ENCODE data around the gene CAMTA1. TPM values are rescaled to one million over a fixed set of nuclear protein-coding genes. Genes with fewer than 3 reads are reported as not detected.

The CAMTA1 gene
- total RNA-seq, 2 experiments from 2014 or later, result 43.9 to 73.3 TPM

DNA sequence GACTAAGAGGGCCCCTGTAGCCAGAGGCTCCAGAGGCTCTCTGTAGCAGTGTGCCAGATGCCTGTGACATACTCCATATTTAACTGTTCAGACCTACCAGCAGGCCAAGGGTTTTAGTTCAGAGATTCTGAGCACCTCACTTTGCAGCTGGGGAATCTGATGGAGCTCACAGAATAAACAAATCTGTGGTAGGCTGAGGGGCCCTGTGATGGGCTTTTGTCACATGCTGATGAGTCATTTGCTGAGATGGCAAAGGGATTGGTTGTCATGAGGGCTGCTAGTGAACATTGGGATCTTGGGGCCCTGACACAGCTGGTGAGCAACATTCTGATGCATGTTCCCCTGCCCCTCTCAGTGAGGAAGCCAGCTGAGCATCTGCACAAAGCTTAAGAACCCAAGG lies 482.2 kb downstream of the CAMTA1 start:
- Histone ChIP-seq H4K20me1 (ENCODE audit: insufficient read depth, low read length) (no peaks in the 10 kb centered on the region; the same call in 1 of the 2 replicates), H3K4me3 (ENCODE audit: low read depth, low read length, poor library complexity, severe bottlenecking) (no peak overlapping the region), H2AFZ (ENCODE audit: low read length) (no peak overlapping the region), H3K9me3 (ENCODE audit: low read length) (no peaks in the 10 kb centered on the region; the same call in 1 of the 2 replicates), H3K36me3 (ENCODE audit: insufficient read depth, low read length) (no peaks in the 10 kb centered on the region), H3K4me1 (ENCODE audit: insufficient read depth, low read length, poor library complexity, severe bottlenecking) (no peaks in the 10 kb centered on the region), H3K27ac (ENCODE audit: low read depth, low read length, poor library complexity, severe bottlenecking) (no peak overlapping the region), H3K4me2 (ENCODE audit: low read length) (no peak overlapping the region), H3K9me2 (ENCODE audit: insufficient read depth, low read length) (no peaks in the 10 kb centered on the region), H3K79me2 (ENCODE audit: insufficient read depth, low read depth, low read length) (no peaks in the 10 kb centered on the region)
- no TSS peak for BruUV-seq (replicated peaks)
- no peak for DNase-seq (ENCODE audit: low spot score)
- intact Hi-C loops (cut with micrococcal nuclease; ENCODE audit: unreplicated experiment), result no loop called here
- TF ChIP-seq, protein P1, sequence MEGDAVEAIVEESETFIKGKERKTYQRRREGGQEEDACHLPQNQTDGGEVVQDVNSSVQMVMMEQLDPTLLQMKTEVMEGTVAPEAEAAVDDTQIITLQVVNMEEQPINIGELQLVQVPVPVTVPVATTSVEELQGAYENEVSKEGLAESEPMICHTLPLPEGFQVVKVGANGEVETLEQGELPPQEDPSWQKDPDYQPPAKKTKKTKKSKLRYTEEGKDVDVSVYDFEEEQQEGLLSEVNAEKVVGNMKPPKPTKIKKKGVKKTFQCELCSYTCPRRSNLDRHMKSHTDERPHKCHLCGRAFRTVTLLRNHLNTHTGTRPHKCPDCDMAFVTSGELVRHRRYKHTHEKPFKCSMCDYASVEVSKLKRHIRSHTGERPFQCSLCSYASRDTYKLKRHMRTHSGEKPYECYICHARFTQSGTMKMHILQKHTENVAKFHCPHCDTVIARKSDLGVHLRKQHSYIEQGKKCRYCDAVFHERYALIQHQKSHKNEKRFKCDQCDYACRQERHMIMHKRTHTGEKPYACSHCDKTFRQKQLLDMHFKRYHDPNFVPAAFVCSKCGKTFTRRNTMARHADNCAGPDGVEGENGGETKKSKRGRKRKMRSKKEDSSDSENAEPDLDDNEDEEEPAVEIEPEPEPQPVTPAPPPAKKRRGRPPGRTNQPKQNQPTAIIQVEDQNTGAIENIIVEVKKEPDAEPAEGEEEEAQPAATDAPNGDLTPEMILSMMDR (conservative IDR thresholded peaks at IDR 0.05; ENCODE audit: low read length), result no peak
- no peak for TF ChIP-seq EZH2phosphoT487 (IDR thresholded peaks at IDR 0.05; ENCODE audit: borderline replicate concordance, low read depth, low read length)
- ChIA-PET POLR2A (interaction anchor here (0.6 kb wide), 1 partner anchor 86 kb away, joined by 4 read pairs; no protein-coding TSS in a partner anchor), CTCF (ENCODE audit: unreplicated experiment) (no interaction called here)

DNA sequence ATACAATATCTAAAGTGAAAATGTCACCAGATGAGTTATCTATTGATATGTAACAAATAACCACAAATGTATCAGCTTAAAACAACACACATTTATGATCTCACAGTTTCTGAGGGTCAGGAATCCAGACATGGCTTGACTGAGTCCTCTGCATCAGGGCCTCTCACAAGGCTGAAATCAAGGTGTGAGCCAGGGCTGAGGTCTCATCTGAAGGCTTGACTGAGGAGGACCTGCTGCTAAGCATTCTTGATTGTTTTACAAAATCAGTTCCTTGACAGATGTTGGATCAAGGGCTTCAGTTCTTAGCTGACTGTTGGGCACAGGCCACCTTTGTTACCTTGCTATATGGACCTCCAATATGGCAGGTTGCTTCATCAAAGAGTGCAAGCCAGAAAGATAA lies 483.7 kb downstream of the CAMTA1 start:
- Histone ChIP-seq H3K4me1 (ENCODE audit: insufficient read depth, low read length, poor library complexity, severe bottlenecking) (no peaks in the 10 kb centered on the region), H4K20me1 (ENCODE audit: insufficient read depth, low read length) (no peaks in the 10 kb centered on the region), H2AFZ (ENCODE audit: low read length) (no peak overlapping the region), H3K27ac (ENCODE audit: low read depth, low read length, poor library complexity, severe bottlenecking) (no peak overlapping the region), H3K79me2 (ENCODE audit: insufficient read depth, low read depth, low read length) (no peaks in the 10 kb centered on the region), H3K36me3 (ENCODE audit: insufficient read depth, low read length) (no peaks in the 10 kb centered on the region), H3K4me3 (ENCODE audit: low read depth, low read length, poor library complexity, severe bottlenecking) (no peak overlapping the region), H3K9me2 (ENCODE audit: insufficient read depth, low read length) (no peaks in the 10 kb centered on the region), H3K9me3 (ENCODE audit: low read length) (no peaks in the 10 kb centered on the region; the same call in 1 of the 2 replicates), H3K4me2 (ENCODE audit: low read length) (no peak overlapping the region)
- ChIA-PET CTCF (ENCODE audit: unreplicated experiment) (no interaction called here), POLR2A (no interaction called here)
- TF ChIP-seq, protein P1 (conservative IDR thresholded peaks at IDR 0.05; ENCODE audit: low read length), result no peak
- no peak for TF ChIP-seq EZH2phosphoT487 (IDR thresholded peaks at IDR 0.05; ENCODE audit: borderline replicate concordance, low read depth, low read length)
- no peak for DNase-seq (ENCODE audit: low spot score)
- no TSS peak for BruUV-seq (replicated peaks)
- intact Hi-C loops (cut with micrococcal nuclease; ENCODE audit: unreplicated experiment), result no loop called here

DNA sequence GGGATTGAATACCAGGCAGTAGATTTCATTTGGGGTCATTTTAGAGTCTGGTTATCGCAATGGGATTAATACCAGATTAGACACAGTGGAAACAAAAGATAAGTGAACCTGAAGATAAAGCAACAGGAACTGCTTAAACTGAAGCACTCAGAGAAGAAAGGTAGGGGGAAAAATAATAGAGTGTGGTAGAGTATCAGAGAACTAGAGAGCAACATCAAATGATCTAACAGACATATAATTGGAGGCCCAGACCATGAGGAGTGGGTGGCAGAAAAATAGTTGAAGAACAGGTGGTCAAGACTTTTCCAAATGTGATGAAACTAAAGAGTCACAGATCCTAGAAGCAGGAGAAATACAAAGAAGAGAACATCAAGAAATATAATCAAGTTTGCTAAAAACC lies 484.3 kb downstream of the CAMTA1 start:
- no TSS peak for BruUV-seq (replicated peaks)
- H3K27ac ChIP-seq (ENCODE audit: low read depth, low read length, poor library complexity, severe bottlenecking), result no peak overlapping the region
- no peak overlapping the region for H3K4me2 ChIP-seq (ENCODE audit: low read length)
- no peak overlapping the region for H2AFZ ChIP-seq (ENCODE audit: low read length)
- no peak for DNase-seq (ENCODE audit: low spot score)
- no peaks in the 10 kb centered on the region for H3K9me2 ChIP-seq (ENCODE audit: insufficient read depth, low read length)
- no peak overlapping the region for H3K4me3 ChIP-seq (ENCODE audit: low read depth, low read length, poor library complexity, severe bottlenecking)
- no peak for TF ChIP-seq EZH2phosphoT487 (IDR thresholded peaks at IDR 0.05; ENCODE audit: borderline replicate concordance, low read depth, low read length)
- TF ChIP-seq, protein P1 (conservative IDR thresholded peaks at IDR 0.05; ENCODE audit: low read length), result no peak
- H4K20me1 ChIP-seq (ENCODE audit: insufficient read depth, low read length), result no peaks in the 10 kb centered on the region
- CTCF ChIA-PET (ENCODE audit: unreplicated experiment), result no interaction called here
- intact Hi-C loops (cut with micrococcal nuclease; ENCODE audit: unreplicated experiment), result no loop called here
- POLR2A ChIA-PET, result no interaction called here
- H3K9me3 ChIP-seq (ENCODE audit: low read length), result no peaks in the 10 kb centered on the region; the same call in 1 of the 2 replicates
- H3K4me1 ChIP-seq (ENCODE audit: insufficient read depth, low read length, poor library complexity, severe bottlenecking), result no peaks in the 10 kb centered on the region
- H3K36me3 ChIP-seq (ENCODE audit: insufficient read depth, low read length), result no peaks in the 10 kb centered on the region
- H3K79me2 ChIP-seq (ENCODE audit: insufficient read depth, low read depth, low read length), result no peaks in the 10 kb centered on the region
